DMS79 treated with DMSO at 0.1 percent for 48 hours (cell line): ENCODE results near the gene CCDC27.

Experiments used
- DNase-seq: peaks from one replicate; lab custom pipeline; 2025; lab: John Stamatoyannopoulos, UW

CCDC27 gene

GRCh38 chr1:3756394-3756793, 4.1 kb downstream of the CCDC27 start:
- DNase-seq, result no peak

DNA sequence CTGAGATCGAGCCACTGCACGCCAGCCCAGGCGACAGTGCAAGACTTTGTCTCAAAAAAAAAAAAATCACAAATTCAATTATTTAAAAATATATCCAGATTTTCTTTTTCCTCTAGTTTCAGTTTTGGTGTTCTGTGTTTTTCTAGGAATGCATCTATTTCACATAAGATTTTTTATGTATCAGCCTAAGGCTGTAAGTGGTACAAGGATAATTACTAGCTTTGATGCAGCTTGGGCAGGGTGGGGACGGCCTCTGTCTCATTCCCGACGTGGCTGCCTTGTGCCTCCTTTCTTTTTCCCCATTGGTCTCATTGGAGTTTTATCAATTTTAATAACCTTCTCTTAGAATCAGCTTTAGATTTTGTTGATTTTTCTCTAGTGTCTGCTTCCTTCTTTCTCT, 6.9 kb downstream of the CCDC27 start:
- DNase-seq, result no peak

GRCh38 chr1:3759796-3760195, 7.5 kb downstream of the CCDC27 start:
- DNase-seq, result no peak

DNA sequence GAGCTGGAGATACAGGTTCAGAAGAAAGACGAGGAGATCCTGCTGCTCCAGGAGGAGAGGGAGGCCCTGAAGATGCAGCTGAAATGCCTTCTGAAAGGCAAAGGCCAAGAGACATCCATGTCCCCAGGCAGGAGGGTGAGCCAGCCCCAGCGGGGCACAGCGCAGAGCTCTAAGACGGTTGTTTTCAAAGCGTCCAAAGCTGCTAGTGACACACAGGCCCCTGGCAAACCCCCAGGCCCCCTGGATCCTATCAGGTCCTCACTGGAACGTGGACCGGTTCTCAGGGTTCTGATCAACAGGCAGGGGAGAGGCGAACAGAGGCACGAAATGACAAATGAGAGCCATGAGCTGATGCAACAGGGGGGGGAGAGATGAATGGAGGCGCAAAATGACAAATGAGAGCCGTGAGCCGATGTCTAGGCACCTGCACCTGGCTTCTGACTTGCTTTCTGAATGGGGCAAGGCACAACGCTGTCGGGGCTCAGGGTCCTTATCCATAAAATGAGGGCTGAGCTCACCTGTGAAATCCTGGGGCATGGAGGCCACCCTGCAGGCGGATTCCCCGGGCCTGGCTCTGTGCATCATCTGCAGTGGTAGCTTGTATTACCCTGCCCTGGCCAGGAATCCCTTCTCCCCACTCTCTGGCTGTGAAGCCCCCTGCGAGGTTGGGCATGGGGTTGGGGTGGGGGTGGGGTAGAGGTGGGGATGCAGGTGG, 9.2 kb downstream of the CCDC27 start:
- DNase-seq, result no peak

DNA sequence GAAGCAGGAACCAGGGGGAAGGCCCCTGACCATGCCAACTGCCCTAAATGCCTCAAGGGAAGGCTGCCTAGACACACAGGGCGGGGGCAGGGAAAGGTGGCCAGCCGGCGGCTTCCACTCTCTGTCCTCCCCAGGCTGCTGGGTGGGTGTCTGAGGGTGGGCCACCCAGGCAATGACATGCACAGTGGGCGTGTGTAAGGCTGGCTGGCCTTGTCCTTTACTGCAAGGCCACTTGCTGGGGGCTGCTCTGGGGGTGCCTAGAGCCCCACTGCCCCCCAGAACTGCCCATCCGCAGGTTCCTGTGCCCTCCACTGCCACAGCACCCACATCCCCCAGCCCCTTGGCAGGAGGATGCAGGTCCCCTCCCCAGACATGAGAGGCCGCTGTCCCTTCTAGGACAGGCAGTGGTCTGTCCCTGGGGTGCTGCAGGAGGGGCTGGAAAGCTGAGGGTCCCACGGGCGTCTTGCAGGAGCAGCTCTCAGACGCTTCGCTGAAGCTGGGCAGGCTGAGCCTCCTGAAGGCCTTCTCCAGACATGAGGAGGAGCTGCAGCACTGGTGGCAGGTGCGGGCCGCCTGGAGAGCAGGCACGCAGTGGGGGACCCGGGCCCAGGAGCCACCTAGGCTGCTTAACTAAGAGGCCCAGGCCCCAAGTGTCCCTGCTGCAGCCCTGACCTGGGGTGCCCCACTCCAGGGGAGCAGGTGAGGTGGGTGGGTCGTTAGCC, 10.1 kb downstream of the CCDC27 start:
- no peak for DNase-seq

GRCh38 chr1:3762873-3763228, 10.6 kb downstream of the CCDC27 start:
- no peak for DNase-seq

DNA sequence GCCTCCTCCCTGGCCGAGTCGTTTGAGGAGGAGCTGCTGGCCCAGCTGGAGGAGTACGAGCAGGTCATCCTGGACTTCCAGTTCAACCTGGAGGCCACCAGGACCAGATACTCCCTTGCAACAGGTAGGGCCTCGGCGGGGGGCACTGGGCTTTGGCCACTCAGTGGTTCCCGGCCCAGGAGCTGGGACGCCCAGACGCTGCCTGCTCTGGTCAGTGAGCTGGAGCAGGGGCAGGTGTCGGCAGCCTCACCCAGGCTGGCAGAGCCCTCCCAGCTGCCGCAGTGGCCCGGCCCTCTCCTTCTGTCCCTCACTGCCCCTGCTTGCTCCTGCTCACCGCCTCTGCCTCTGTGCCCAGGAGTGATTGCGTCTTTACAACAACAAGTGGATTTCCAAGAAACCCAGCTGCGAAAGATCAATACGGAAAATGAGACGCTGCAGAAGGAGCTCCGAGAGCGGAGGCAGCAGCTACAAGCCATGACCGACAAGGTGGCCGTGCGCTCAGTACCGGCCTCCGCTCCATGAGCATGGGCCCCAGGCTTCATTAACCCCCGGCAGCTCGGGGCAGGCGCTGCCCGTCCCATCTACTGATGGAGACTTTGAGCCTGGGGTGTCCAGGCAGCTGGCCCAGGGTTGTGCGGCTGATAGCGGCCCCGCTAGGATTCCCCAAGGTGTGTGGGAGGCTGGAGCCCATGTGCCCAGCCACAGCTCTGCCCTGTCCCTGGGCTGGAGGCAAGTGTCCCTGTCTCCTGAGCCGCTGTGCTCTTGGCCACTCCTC, 11.3 kb downstream of the CCDC27 start:
- no peak for DNase-seq

GRCh38 chr1:3767328-3767925, 15.2 kb downstream of the CCDC27 start:
- no peak for DNase-seq

DNA sequence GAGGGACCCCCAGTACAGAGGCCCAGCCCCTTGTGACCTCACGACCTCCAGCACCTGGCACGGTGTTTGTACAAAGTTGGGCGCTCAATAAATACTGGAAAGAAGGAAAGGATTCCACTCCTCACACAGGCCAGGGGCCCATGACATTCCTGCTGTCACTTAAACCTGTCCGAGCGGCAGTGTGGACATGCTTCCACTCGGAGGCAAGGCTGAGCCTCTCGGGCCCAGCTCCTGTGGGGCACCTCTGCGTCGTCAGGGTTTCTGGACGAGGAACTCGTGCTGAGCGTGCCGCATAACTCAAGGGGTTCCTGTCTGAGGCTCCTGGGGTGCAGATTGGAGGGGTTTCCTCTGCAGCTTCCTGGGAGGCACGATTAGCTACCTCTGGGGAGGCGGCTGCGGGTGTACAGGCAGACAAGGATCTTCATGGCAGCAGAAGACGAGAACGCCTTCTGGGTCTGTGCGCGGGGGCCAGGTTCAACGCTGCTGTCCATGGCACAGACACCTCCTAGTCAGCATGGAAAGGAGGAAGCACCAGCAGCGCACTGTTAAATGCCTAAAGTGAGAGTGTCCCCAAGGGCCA, 16.7 kb downstream of the CCDC27 start:
- no peak for DNase-seq

GRCh38 chr1:3770047-3770765, 18.0 kb downstream of the CCDC27 start:
- DNase-seq, result no peak

GRCh38 chr1:3771108-3772026, 19.1 kb downstream of the CCDC27 start:
- DNase-seq, result no peak

DNA sequence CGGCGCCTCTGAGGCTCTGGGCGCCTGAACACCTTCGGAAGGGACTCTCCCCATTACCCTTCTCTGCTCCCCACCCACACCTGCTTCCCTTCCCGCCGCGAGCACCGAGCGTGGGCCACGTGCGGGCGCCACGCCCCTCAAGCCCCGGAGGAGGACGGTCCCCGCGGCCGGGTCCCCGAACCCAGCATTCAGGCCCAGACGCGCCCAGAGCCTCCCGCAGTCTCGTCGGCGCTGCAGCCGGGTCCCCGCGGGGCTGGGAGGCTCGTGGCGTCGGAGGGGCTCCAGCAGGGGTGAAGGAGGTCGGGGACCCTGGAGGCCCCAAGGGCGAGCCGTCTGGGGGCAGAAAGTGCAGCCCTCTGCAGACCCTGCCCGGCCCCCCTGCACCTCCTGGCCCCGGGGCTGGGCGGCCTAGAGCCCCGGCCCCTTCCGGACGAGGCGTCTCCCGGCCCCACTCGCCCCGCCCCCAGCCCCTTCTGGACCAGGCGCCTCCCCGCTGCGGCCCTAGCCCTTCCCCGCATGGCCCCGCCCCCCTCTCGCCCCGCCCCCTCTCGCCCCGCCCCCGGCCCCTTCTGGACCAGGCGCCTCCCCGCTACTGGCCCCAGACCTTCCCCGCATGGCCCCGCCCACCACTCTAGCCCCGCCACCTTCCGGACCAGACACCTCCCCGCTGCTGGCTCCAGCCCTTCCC, 19.9 kb downstream of the CCDC27 start:
- DNase-seq, result no peak

- no peak for DNase-seq
These were observed 20.7 kb downstream of the CCDC27 start, which contains the start of gene SMIM1 for GRCh38 chr1:3772715-3773571. Gene SMIM1, plus strand, starts transcription at chr1:3772749. Its CDS starts 2,625 bp downstream, at chr1:3775374.

DNA sequence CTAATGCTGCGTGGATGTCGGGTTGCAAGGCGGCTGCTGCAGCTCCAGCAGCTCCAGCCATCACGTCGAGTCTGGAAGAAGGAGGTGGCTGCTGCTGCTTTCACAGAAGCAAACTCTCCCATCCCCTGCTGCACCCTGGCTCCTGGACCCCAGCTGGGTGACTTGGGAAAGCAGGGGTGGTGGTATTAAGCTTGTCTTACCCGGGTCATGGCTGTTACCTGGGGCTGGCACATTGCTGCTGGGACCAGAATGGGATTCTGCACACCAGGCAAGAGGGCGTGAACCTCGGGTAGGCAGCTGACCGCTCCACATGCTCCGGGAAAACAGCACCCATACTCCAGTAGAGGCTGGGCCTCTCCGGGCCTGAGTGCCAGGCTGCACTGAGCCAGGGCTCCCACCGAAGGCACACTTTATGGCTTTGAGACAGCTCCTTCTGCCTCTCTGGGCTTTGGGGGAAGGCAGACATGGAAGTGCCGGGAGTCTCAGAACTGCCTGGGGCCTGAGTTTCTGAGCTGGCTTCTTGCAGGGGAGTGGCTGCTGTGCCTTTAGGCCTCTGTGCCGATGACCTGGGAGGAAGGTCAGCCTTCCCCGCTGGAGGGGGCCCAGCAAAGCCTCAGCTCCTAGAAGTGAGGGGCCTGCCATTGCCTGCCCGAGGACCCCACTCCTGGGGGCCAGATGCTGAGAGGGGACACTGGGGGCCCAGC, 21.5 kb downstream of the CCDC27 start:
- no peak for DNase-seq

- no peak for DNase-seq
These were observed 22.2 kb downstream of the CCDC27 start for GRCh38 chr1:3774276-3774945.

- peak; percentile 50 for DNase-seq
These were observed 22.8 kb downstream of the CCDC27 start for GRCh38 chr1:3774946-3775489.
